Adipocyte (in vitro differentiated cells): ENCODE measurements around the gene CRIP1.

ENCODE experiments used
- DNase-seq: peaks from one replicate; pipeline ENCODE4 v3.0.0-alpha.2; 2015; ENCODE audit warnings: low read depth
- H3K27me3 ChIP-seq: replicated peaks from 2 replicates; pipeline ENCODE4 v1.7.0; 2013; ENCODE audit warnings: mild to moderate bottlenecking, low read length, moderate library complexity; ENCODE audit not compliant: control insufficient read depth, insufficient read depth
- H3K36me3 ChIP-seq: 2 replicates; pipeline ENCODE4 v1.7.0; 2013; ENCODE audit warnings: low read length, mild to moderate bottlenecking, moderate library complexity; ENCODE audit not compliant: control insufficient read depth, insufficient read depth, severe bottlenecking
- H3K4me1 ChIP-seq: 2 replicates; pipeline ENCODE4 v1.7.0; 2013; ENCODE audit warnings: mild to moderate bottlenecking, low read length, moderate library complexity; ENCODE audit not compliant: control insufficient read depth, insufficient read depth
- H3K4me3 ChIP-seq: 2 replicates; pipeline ENCODE4 v1.7.0; 2013; ENCODE audit warnings: mild to moderate bottlenecking, low read length, moderate library complexity
- H3K9ac ChIP-seq: 2 replicates; pipeline ENCODE4 v1.7.0; 2013; ENCODE audit warnings: mild to moderate bottlenecking, low read length, moderate library complexity
- H3K9me3 ChIP-seq: 2 replicates; pipeline ENCODE4 v1.7.0; 2013; ENCODE audit warnings: mild to moderate bottlenecking, low read length, moderate library complexity; ENCODE audit not compliant: control insufficient read depth

The CRIP1 gene

DNA sequence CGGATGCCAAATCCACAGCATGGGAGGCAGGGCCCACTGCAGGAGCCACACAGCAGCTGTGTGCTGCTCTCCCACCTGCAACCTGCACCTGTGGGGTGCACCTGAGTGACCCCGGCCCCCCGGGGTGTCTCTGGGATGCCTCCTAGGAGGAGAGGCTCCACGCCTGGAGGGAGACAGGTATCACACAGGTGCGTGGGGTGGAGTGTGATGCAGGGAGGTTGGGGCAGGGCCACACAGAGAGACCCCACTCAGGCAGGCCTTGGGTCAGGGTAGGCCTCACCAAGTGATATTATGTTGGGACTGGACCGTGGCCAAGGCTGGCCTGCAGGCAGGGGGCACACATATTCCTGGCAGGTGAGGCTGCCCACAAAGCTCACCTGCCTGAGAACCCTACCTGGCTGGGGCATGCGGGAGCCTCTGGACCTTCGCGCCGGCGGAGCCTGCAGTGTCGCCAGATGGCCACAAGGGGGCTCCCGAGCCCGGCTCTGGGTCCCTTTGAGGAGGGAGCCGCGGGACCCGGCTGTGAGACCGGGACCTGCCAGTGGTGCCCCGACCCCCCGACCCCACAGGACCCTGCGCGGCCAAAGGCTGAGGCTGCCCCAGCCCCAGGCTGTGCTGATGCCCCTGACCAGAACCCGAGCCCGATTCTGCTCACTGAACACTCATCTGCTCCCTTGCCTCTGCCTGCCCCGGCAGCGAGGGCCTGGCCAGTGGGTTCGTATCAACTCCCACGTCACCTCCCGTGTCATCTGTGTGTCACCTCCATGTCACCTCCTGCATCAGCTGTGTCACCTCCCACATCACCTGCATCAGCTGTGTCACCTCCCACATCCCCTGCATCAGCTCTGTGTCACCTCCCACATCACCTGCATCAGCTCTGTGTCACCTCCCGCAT, 51.1 kb downstream of the CRIP1 start:
- Histone ChIP-seq H3K4me1 (no peaks in the 10 kb centered on the region), H3K9me3 (peaks cover 4% of the 10 kb centered on the region), H3K4me3 (no peak overlapping the region), H3K36me3 (no peaks in the 10 kb centered on the region), H3K9ac (no peak overlapping the region), H3K27me3 (peaks cover 48% of the 10 kb centered on the region)
- DNase-seq: peak; percentile 61
